GM20000 (cell line): ENCODE measurements around the gene CCNB2.

ENCODE experiments used
- DNase-seq: peaks from one replicate; pipeline ENCODE4 v3.0.0; 2012; ENCODE audit warnings: low spot score
- CTCF ChIP-seq: IDR thresholded peaks from 2 replicates; pipeline ENCODE4 v1.5.1; 2012; ENCODE audit warnings: mild to moderate bottlenecking, control low read depth; ENCODE audit errors: extremely low read depth, missing control alignments

CCNB2 gene

DNA sequence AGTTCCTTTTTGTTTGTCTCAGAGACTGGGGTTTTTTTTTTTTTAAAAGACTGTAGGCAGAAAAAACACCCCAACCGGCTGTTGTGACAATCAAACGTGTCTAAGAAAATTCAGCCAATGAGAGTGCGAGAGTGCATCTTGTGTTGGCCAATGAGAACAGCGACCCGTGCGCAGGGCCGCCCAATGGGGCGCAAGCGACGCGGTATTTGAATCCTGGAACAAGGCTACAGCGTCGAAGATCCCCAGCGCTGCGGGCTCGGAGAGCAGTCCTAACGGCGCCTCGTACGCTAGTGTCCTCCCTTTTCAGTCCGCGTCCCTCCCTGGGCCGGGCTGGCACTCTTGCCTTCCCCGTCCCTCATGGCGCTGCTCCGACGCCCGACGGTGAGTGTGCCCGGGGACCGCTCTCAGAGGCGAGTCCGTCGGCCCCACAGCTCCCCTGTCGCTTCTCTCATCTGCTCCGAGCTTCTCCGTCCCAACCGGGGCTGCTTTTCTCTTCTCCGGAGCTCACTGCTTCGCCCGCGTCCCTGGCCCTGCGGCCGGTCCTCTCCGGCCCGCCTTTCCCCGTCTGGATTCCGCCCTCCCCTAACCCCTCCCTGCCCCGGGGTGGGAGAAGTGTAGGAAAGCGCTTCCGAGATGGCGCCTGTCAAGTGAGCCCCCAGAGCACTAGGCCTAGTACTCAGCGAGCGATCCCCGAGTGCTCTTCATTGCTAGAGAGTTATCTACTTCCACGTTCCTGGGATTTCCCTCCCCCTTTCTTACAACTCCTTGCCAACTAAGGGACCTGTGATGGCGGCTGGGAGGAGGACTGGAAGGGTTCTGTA, at the start of gene CCNB2:
CCNB2 (plus strand) TSS at position 235 of the 821 bp plus-strand sequence; CDS start at position 358, 123 bp downstream.
- DNase-seq = peak; percentile 91
- no peak for TF ChIP-seq CTCF

DNA sequence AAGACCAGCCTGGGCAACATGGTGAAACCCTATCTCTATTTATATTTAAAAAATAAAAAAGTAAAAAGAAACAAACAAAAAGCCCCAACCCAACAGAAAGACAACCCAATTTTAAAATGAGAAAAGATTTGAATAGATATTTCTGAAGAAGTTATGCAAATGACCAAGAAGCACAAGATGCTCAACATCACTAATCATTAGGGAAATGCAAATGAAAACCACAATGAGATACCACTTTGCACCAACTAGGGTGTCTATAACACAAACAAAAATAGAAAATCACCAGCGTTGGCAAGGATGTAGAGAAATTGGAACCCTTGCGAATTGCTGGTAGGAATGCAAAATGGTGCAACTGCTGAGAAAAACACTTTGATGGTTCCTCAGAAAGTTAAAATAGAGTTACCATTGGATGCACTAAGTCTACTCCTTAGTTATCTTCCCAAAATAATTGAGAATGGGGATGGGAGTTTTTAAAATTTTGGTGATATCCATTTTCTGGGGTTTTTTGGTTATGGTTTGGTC, 45.8 kb upstream of the CCNB2 start:
- no peak for TF ChIP-seq CTCF
- no peak for DNase-seq

GRCh38 chr15:59060348-59060747, 44.6 kb upstream of the CCNB2 start:
- no peak for TF ChIP-seq CTCF
- no peak for DNase-seq

GRCh38 chr15:59063042-59063441, 41.9 kb upstream of the CCNB2 start:
- DNase-seq = no peak
- TF ChIP-seq CTCF = no peak

- no peak for DNase-seq
- TF ChIP-seq CTCF = no peak
These were observed 35.5 kb upstream of the CCNB2 start for GRCh38 chr15:59069430-59069829.

DNA sequence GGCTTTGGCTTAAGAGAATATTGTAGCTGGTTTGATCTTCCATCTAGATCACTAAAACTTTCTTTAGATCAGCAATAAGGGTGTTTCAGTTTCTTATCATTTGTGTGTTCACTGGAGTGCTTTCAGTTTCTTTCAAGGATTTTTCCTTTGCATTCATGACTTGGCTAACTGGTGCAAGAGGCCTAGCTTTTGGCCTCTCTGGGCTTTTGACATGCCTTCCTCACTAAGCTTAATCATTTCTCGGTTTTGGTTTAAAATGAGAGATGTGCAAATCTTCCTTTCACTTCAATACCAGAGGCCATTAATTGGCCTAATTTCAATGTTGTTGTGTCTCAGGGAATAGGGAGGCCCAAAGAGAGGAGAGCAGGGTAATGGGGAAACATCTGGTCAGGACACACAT, 30.3 kb upstream of the CCNB2 start:
- no peak for DNase-seq
- no peak for TF ChIP-seq CTCF

- DNase-seq = no peak
These were observed 17.2 kb upstream of the CCNB2 start for GRCh38 chr15:59087731-59088130.

More at GRCh38 chr15:59087731-59088130, 17.2 kb upstream of the CCNB2 start:
- TF ChIP-seq CTCF = no peak
